Calu3 (cell line): ENCODE results near the gene CHM. TPM values are rescaled to one million over a fixed set of nuclear protein-coding genes. Genes with fewer than 3 reads are reported as not detected.

ENCODE experiments used
- BruUV-seq: library from RNA; stranded (reverse); fragments of 400-500 nt; replicated peaks from 2 replicates; lab custom pipeline; 2021; lab: Mats Ljungman, UMichigan
- CTCF ChIA-PET: fragments of 300-600 bp; sonication (Branson Sonifier 250); formaldehyde crosslinking; loops from one replicate; lab custom pipeline; 2022; ENCODE audit warnings: antibody characterized with exemption; lab: Charles Lee
- DNase-seq: peaks from one replicate; pipeline ENCODE4 v3.0.0; 2022
- H3K27ac Mint-ChIP-seq: one replicate; pipeline ENCODE4 v1.8.0; 2022; ENCODE audit warnings: mixed read lengths; ENCODE audit not compliant: unreplicated experiment
- H3K27me3 Mint-ChIP-seq: one replicate; pipeline ENCODE4 v1.8.0; 2022; ENCODE audit warnings: mixed read lengths; ENCODE audit not compliant: unreplicated experiment
- H3K36me3 Mint-ChIP-seq: one replicate; pipeline ENCODE4 v1.8.0; 2022; ENCODE audit warnings: mild to moderate bottlenecking, moderate library complexity, mixed read lengths; ENCODE audit not compliant: insufficient read depth, unreplicated experiment
- H3K4me1 Mint-ChIP-seq: one replicate; pipeline ENCODE4 v1.8.0; 2022; ENCODE audit warnings: mild to moderate bottlenecking, low read depth, mixed read lengths; ENCODE audit not compliant: unreplicated experiment
- H3K4me3 Mint-ChIP-seq: one replicate; pipeline ENCODE4 v1.8.0; 2022; ENCODE audit warnings: mild to moderate bottlenecking, low read depth, moderate library complexity, mixed read lengths; ENCODE audit not compliant: unreplicated experiment
- H3K9me3 Mint-ChIP-seq: one replicate; pipeline ENCODE4 v1.8.0; 2022; ENCODE audit warnings: low read depth, mixed read lengths; ENCODE audit not compliant: unreplicated experiment
- intact Hi-C: fragments of 100-400 bp; cut with micrococcal nuclease; formaldehyde crosslinking; loops from one replicate; pipeline ENCODE4 v1.10.0; 2022; ENCODE audit not compliant: unreplicated experiment
- total RNA-seq: library from RNA; stranded (reverse); gene quantifications from 2 replicates; pipeline ENCODE4 v1.2.3, GENCODE V29; 2022
- TF ChIP-seq, protein P1 (sequence below): fragments of 200-600 bp; IDR thresholded peaks from one replicate; pipeline ENCODE4 v1.8.0; 2022; ENCODE audit warnings: antibody characterized with exemption; ENCODE audit not compliant: unreplicated experiment

CHM gene
- total RNA-seq, 1 experiment from 2014 or later, result 24.3 TPM

GRCh38 chrX:85994797-85995196 lies 52.6 kb downstream of the CHM start:
- CTCF ChIA-PET, result interaction anchor here (0.7 kb wide), 1 partner anchor 27 kb away, joined by 10 read pairs; no protein-coding TSS in a partner anchor
- Mint-ChIP-seq H3K27me3 (no peaks in the 10 kb centered on the region), H3K9me3 (no peaks in the 10 kb centered on the region), H3K4me1 (peaks cover 24% of the 10 kb centered on the region), H3K4me3 (no peak overlapping the region), H3K27ac (no peak overlapping the region), H3K36me3 (no peaks in the 10 kb centered on the region)
- no TSS peak for BruUV-seq
- intact Hi-C loops, result no loop called here
- no peak for DNase-seq
- TF ChIP-seq, protein P1, sequence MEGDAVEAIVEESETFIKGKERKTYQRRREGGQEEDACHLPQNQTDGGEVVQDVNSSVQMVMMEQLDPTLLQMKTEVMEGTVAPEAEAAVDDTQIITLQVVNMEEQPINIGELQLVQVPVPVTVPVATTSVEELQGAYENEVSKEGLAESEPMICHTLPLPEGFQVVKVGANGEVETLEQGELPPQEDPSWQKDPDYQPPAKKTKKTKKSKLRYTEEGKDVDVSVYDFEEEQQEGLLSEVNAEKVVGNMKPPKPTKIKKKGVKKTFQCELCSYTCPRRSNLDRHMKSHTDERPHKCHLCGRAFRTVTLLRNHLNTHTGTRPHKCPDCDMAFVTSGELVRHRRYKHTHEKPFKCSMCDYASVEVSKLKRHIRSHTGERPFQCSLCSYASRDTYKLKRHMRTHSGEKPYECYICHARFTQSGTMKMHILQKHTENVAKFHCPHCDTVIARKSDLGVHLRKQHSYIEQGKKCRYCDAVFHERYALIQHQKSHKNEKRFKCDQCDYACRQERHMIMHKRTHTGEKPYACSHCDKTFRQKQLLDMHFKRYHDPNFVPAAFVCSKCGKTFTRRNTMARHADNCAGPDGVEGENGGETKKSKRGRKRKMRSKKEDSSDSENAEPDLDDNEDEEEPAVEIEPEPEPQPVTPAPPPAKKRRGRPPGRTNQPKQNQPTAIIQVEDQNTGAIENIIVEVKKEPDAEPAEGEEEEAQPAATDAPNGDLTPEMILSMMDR, result no peak

DNA sequence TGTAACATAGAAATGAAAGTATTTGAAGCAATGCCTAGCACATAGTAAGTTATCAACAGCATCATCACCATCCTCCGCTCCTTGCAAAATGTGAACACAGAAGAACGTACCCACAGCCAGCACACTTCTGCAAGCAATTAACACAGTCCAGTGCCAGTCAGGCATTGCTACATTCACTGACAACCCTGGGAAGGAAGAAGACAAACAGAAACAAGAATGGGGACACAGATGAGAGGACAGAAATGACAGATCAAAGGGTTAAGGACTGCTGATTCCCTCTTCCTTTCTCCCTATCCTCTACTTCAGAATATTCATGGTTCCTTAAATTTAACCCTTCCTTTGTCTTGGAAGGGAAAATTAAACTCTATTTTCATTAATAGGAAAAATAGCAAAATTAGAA lies 53.1 kb downstream of the CHM start:
- DNase-seq, result no peak
- Mint-ChIP-seq H3K27ac (no peak overlapping the region), H3K4me1 (peaks cover 24% of the 10 kb centered on the region), H3K9me3 (no peaks in the 10 kb centered on the region), H3K27me3 (no peaks in the 10 kb centered on the region), H3K36me3 (no peaks in the 10 kb centered on the region), H3K4me3 (no peak overlapping the region)
- CTCF ChIA-PET, result no interaction called here
- TF ChIP-seq, protein P1, result no peak
- intact Hi-C loops, result no loop called here
- no TSS peak for BruUV-seq

- Mint-ChIP-seq H3K27ac (no peak overlapping the region), H3K9me3 (no peaks in the 10 kb centered on the region), H3K27me3 (no peaks in the 10 kb centered on the region), H3K4me3 (no peak overlapping the region), H3K36me3 (no peaks in the 10 kb centered on the region), H3K4me1 (peaks cover 24% of the 10 kb centered on the region)
- TF ChIP-seq, protein P1, result no peak
- BruUV-seq, result no TSS peak
- no peak for DNase-seq
- CTCF ChIA-PET, result interaction anchor here (1.0 kb wide), 1 partner anchor 9 kb away, joined by 5 read pairs; no protein-coding TSS in a partner anchor
- intact Hi-C loops, result no loop called here
These were observed 53.7 kb downstream of the CHM start for GRCh38 chrX:85993539-85994197.

GRCh38 chrX:85992811-85993229 lies 54.5 kb downstream of the CHM start:
- TF ChIP-seq, protein P1, result no peak
- H3K4me3 Mint-ChIP-seq, result no peak overlapping the region
- no peaks in the 10 kb centered on the region for H3K9me3 Mint-ChIP-seq
- H3K27me3 Mint-ChIP-seq, result no peaks in the 10 kb centered on the region
- intact Hi-C loops, result no loop called here
- CTCF ChIA-PET, result interaction anchor here (1.0 kb wide), 1 partner anchor 10 kb away, joined by 5 read pairs; no protein-coding TSS in a partner anchor
- H3K27ac Mint-ChIP-seq, result no peak overlapping the region
- H3K36me3 Mint-ChIP-seq, result no peaks in the 10 kb centered on the region
- peaks cover 32% of the 10 kb centered on the region for H3K4me1 Mint-ChIP-seq
- no TSS peak for BruUV-seq
- DNase-seq, result no peak
